Measurements from ENCODE around the gene AK5.

DNA sequence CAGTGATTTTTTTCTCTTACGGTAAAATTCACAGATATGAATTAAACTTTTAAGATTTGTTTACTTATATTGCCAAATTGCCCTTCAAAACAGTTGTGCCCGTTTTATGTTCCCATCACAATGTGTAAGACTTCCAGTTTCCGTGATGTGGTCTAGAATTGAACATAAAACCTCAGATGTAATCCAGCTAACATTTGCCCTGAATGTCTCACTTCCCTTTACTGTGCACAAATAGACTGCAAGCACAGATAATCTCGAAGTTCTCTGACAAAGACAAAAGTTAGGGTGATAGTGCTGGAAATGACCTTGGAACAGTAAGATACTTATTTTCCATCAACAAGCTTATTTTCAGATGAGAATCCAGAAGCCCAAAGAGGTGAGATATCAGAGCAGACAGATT is 223.2 kb downstream of the AK5 start:
- TF ChIP-seq CTCF (conservative IDR thresholded peaks at IDR 0.05 in 1 of 2, IDR thresholded peaks at IDR 0.05 in 1 of 2; ENCODE audit: extremely low read depth in 1 of 2, insufficient read depth in 1 of 2, low read depth in 1 of 2, low read length in 2 of 2) (no peak), EZH2 (IDR thresholded peaks at IDR 0.05; ENCODE audit: borderline replicate concordance, low read length) (no peak)

Data from mammary epithelial cell (primary cell).